GM12875 (cell line): ENCODE data around the gene IL1R1.

Experiments
- H3K4me3 ChIP-seq: one replicate; pipeline ENCODE4 v1.5.1; 2011; ENCODE audit warnings: low read depth, low read length, control low read depth
- TF ChIP-seq, protein P1 (sequence below): IDR thresholded peaks from 2 replicates; pipeline ENCODE4 v1.5.1; 2011; ENCODE audit warnings: low read depth, mild to moderate bottlenecking, control low read depth, inconsistent platforms, low read length, moderate library complexity, borderline replicate concordance; ENCODE audit not compliant: insufficient read depth

The IL1R1 gene, protein sequence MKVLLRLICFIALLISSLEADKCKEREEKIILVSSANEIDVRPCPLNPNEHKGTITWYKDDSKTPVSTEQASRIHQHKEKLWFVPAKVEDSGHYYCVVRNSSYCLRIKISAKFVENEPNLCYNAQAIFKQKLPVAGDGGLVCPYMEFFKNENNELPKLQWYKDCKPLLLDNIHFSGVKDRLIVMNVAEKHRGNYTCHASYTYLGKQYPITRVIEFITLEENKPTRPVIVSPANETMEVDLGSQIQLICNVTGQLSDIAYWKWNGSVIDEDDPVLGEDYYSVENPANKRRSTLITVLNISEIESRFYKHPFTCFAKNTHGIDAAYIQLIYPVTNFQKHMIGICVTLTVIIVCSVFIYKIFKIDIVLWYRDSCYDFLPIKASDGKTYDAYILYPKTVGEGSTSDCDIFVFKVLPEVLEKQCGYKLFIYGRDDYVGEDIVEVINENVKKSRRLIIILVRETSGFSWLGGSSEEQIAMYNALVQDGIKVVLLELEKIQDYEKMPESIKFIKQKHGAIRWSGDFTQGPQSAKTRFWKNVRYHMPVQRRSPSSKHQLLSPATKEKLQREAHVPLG

DNA sequence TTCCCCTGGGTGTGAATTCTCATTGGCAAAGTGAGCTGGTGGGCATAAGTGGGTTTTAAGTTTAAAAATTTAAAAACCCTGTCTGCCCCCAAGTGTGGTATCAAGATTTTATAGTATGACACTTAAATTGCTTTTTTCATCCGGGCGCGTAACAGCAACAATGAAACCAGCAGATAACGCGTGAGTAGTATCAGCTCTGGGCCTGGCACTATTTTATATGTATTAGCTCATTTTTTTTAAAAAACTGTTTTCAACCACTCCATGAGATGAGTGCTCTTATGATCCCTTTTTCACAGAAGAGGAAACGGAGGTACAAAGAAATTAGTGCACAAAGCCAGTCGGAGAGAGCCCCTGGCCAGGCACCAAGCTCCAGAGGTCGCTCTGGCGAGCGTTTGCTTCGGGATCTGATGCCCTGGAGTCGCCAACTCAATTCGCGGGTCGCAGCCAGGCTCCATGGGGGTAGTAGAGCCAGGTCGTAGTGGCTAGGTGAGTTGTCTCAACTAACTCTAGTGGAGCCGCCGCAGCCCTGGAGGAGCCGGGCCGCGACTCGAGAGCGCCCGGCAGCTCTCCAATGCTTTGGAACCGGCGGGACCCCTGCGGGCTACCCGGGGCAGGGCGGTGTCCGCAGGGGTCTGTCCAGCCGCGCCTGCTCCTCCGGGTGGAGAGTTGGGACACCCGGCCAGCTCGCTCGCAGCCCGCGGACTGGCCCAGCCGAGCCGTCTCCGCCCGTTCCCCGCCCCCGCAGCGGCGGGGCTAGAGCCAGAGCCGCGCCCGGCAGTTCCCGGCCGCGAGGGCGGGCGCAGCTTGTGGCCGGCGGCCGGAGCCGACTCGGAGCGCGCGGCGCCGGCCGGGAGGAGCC is at the start of gene IL1R1:
Gene IL1R1, plus strand, starts transcription at position 777 of the 859 bp plus-strand sequence. CDS start 14,979 bp downstream, outside the sequence.
- no peak within 1 kb of the TSS for H3K4me3 ChIP-seq
- TF ChIP-seq, protein P1, sequence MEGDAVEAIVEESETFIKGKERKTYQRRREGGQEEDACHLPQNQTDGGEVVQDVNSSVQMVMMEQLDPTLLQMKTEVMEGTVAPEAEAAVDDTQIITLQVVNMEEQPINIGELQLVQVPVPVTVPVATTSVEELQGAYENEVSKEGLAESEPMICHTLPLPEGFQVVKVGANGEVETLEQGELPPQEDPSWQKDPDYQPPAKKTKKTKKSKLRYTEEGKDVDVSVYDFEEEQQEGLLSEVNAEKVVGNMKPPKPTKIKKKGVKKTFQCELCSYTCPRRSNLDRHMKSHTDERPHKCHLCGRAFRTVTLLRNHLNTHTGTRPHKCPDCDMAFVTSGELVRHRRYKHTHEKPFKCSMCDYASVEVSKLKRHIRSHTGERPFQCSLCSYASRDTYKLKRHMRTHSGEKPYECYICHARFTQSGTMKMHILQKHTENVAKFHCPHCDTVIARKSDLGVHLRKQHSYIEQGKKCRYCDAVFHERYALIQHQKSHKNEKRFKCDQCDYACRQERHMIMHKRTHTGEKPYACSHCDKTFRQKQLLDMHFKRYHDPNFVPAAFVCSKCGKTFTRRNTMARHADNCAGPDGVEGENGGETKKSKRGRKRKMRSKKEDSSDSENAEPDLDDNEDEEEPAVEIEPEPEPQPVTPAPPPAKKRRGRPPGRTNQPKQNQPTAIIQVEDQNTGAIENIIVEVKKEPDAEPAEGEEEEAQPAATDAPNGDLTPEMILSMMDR = no peak

DNA sequence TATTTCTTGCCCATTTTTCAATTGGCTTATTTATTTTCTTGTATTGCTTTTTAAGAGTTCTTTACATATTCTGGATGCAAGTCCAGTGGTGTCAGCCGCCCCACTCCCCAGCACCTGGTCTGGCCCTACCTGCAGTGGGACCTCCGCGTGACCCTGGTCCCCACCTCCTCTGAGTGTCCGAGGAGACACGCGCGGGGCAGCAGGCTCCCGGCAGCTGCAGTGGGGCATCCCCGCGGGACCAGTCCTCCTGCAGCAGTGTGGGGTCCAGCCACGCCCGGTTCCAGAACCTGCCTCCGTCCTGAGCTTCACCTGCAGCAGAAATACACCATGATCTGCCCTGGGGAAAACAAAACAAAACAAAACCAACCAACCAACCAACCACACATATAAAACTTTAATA is 48.9 kb upstream of the IL1R1 start:
- no peak overlapping the region for H3K4me3 ChIP-seq
- TF ChIP-seq, protein P1 = no peak

DNA sequence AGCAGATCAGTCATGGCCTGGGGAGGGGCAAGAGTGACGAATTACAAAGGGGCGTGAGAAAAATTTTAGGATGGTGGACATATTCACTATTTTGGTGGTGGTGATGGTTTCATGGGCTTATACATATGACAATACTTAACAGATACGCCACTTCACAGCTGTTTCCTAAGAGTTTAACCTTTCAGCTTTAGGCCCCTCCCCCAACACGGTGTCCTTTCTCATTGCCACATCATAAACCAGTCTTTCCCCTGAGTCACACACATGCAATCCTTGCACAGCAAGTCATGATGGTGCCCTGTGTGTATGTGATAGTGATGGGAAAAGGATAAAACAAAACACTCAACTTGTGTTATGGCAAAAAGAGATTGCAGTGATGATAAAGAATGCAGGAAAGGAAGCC is 47.6 kb upstream of the IL1R1 start:
- no peak overlapping the region for H3K4me3 ChIP-seq
- TF ChIP-seq, protein P1 = no peak

DNA sequence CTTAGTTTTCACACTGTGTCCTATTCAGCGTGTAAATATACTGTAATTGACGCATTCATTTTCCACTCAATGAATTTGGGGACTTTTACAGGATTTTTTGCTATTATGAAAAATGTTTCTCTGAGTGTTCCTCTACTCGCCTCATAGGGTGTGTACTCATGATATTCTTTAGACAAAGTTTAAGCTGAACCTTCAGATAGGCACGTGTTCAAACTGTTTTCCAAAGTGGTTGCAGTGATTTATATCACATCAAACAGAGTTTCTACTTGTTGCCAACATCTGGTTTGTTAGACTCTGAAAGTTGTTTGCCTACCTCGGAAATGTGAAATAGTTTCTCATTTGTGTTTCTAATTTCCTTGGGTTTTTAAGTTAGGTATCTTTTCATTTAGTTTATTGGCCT is 46.4 kb upstream of the IL1R1 start:
- H3K4me3 ChIP-seq = no peak overlapping the region
- TF ChIP-seq, protein P1 = no peak

DNA sequence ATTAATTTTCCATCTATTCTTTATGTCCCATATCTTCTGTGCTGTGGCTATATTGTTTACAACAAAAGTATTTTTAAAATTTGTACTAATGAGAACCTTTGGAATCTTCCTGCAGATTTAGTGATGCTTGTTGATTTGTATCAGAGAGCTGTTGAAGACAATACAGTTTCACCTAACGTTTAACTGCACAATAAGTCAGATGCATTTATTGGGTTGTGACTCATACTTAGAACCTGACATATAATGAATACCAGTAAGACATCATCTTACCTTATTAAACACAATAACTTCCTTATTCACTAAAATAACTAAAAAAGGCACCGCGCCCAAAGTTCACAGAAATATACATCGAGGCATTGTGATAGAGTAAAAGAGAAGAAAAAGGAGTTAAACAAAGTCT is 43.8 kb upstream of the IL1R1 start:
- TF ChIP-seq, protein P1 = no peak
- no peak overlapping the region for H3K4me3 ChIP-seq

DNA sequence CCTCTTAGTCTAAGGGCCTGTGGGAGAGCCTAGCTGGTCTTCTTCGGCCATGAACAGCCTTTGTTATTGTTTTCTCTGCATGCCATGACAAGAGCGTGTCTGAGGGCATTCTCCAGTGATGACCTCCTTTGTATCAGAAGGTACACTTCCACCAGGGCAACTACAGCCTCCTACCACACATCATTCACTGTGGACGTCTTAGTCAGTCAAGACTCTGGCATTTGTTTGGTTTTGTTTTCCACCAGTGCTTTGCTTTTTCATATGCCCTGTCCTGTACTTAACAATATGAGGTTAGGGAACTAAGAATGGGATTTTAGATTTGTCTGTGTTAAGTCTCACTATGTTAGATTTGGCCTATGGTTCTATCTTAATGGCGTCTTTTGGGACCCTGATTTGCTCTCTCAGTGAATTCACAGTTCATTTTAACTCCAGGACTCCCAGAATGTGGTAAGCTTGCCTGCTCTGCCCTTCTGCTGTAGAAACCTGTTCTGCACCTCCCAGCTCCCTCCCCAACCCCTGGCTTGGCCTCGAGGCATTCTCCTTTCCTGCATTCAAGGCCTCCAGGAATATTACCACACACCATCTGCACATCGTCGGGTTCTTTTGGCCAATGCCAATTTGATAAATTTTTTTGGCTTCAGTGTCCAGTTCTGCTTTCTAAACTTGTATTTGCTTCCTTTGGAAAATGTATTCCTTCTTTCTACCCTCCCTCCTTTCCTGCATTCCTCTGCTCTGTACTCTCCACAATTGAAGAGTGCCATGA is 42.8 kb upstream of the IL1R1 start:
- no peak overlapping the region for H3K4me3 ChIP-seq
- TF ChIP-seq, protein P1 = no peak
